SK-N-SH (cell line): ENCODE measurements around the gene POGLUT3.

ENCODE experiments used
- CHD2 ChIP-seq: fragments of 150-350 bp; IDR thresholded peaks from 2 replicates; pipeline ENCODE4 v1.6.1; 2018; ENCODE audit warnings: low read length; ENCODE audit not compliant: partially characterized antibody
- CTCF ChIP-seq: fragments of 200-600 bp; sonication (generic); IDR thresholded peaks from 2 replicates; pipeline ENCODE4 v1.6.1; 2017; ENCODE audit warnings: antibody characterized with exemption, mild to moderate bottlenecking, moderate library complexity
- EP300 ChIP-seq, 2 experiments: IDR thresholded peaks; 2 replicates each; pipeline versions ENCODE4 v1.4.0 to v1.6.1; 2012; ENCODE audit warnings: borderline replicate concordance in 1 of 2, low read depth in 1 of 2, low read length in 1 of 2
- EZH2phosphoT487 ChIP-seq: fragments of 200-600 bp; sonication (generic); IDR thresholded peaks from 2 replicates; pipeline ENCODE4 v1.6.1; 2017; ENCODE audit warnings: low read depth, mixed run types, mild to moderate bottlenecking, antibody characterized with exemption, moderate library complexity, borderline replicate concordance
- FOXM1 ChIP-seq: IDR thresholded peaks from 2 replicates; pipeline ENCODE4 v1.4.0; 2012; ENCODE audit warnings: low read depth, mild to moderate bottlenecking
- GABPA ChIP-seq: IDR thresholded peaks from 2 replicates; pipeline ENCODE4 v1.4.0; 2012; ENCODE audit warnings: low read depth, mild to moderate bottlenecking
- JUND ChIP-seq: IDR thresholded peaks from 2 replicates; pipeline ENCODE4 v1.4.0; 2012
- POLR2AphosphoS5 ChIP-seq: IDR thresholded peaks from 2 replicates; pipeline ENCODE4 v1.6.1; 2012; ENCODE audit warnings: low read depth, low read length
- RCOR1 ChIP-seq: fragments of 150-350 bp; IDR thresholded peaks from 2 replicates; pipeline ENCODE4 v1.6.1; 2017; ENCODE audit warnings: antibody characterized with exemption, low read length
- TCF12 ChIP-seq: IDR thresholded peaks from 2 replicates; pipeline ENCODE4 v1.4.0; 2012
- TEAD4 ChIP-seq: IDR thresholded peaks from 2 replicates; pipeline ENCODE4 v1.4.0; 2012; ENCODE audit warnings: mild to moderate bottlenecking, borderline replicate concordance; ENCODE audit not compliant: insufficient read depth
- YY1 ChIP-seq: IDR thresholded peaks from 2 replicates; pipeline ENCODE4 v1.4.0; 2012; ENCODE audit warnings: low read depth, mild to moderate bottlenecking
- TF ChIP-seq, protein P1 (sequence below): IDR thresholded peaks from 2 replicates; pipeline ENCODE4 v1.4.0; 2012; ENCODE audit warnings: low read depth

GRCh38 chr11:108500169-108500568 is 2.0 kb upstream of the POGLUT3 start:
- no peak for TF ChIP-seq CTCF
- TF ChIP-seq GABPA = no peak
- TF ChIP-seq, protein P1, sequence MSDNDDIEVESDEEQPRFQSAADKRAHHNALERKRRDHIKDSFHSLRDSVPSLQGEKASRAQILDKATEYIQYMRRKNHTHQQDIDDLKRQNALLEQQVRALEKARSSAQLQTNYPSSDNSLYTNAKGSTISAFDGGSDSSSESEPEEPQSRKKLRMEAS = no peak
- TF ChIP-seq JUND = no peak
- no peak for TF ChIP-seq CHD2
- TF ChIP-seq POLR2AphosphoS5 = no peak
- no peak for TF ChIP-seq EZH2phosphoT487
- no peak for TF ChIP-seq FOXM1
- TF ChIP-seq EP300 (IDR thresholded peaks at IDR 0.05; ENCODE audit: borderline replicate concordance in 1 of 2, low read depth in 1 of 2, low read length in 1 of 2) = no peak
- TF ChIP-seq YY1 = no peak
- no peak for TF ChIP-seq RCOR1
- TF ChIP-seq TEAD4 = no peak
- no peak for TF ChIP-seq TCF12
